GM12872 (cell line): ENCODE results near the gene NAPEPLD.

Source experiments
- CTCF ChIP-seq: IDR thresholded peaks from 3 replicates; pipeline ENCODE4 v1.5.1; 2011; ENCODE audit warnings: low read depth, mild to moderate bottlenecking, low read length, moderate library complexity; ENCODE audit not compliant: insufficient read depth

Gene NAPEPLD

GRCh38 chr7:103117465-103117864, 31.4 kb downstream of the NAPEPLD start:
- TF ChIP-seq CTCF: no peak

DNA sequence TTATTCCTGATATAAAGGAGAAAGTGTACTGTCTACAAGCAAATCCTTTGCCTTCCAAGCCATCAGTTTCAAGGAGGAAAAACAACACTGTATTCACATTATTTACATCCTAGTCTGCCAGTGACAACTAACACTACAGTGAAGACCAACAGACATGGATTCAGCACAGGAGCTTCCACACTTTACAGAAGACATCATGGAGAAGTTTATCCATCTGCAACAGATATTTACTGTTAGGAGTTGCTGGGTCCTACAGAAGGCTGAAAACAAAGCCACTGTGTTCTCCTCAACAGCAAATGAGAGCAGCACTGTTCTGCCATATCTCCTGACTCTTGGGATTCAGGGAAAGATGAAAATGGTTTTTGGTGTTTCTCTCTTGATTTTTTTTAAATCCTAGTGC, 31.9 kb downstream of the NAPEPLD start:
- no peak for TF ChIP-seq CTCF

GRCh38 chr7:103116511-103116910, 32.4 kb downstream of the NAPEPLD start:
- no peak for TF ChIP-seq CTCF

GRCh38 chr7:103115771-103116170, 33.1 kb downstream of the NAPEPLD start:
- no peak for TF ChIP-seq CTCF

- no peak for TF ChIP-seq CTCF
These were observed 34.3 kb downstream of the NAPEPLD start for GRCh38 chr7:103114576-103115008.

GRCh38 chr7:103113164-103113563, 35.7 kb downstream of the NAPEPLD start:
- no peak for TF ChIP-seq CTCF

DNA sequence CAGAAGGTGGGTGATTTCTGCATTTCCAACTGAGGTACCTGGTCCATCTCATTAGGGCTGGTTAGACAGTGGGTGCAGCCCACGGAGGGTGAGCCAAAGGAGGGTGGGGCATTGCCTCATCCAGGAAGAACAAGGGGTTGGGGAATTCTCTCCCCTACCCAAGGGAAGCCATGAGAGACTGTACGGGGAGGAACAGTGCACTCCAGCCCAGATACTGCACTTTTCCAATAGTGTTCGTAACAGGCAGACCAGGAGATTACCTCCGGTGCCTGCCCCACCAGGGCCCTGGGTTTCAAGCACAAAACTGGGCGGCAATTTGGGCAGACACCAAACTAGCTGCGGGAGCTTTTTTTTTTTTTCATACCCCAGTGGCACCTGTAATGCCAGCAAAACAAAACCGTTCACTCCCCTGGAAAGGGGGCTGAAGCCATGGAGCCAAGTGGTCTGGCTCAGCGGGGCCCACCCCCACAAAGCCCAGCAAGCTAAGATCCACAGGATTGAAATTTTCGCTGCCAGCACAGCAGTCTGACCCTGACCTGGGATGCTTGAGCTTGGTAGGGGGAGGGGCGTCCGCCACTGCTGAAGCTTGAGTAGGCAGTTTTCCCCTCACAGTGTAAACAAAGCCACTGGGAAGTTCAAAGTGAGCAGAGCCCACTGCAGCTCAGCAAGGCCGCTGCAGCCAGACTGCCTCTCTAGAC, 42.7 kb downstream of the NAPEPLD start:
- TF ChIP-seq CTCF: no peak

DNA sequence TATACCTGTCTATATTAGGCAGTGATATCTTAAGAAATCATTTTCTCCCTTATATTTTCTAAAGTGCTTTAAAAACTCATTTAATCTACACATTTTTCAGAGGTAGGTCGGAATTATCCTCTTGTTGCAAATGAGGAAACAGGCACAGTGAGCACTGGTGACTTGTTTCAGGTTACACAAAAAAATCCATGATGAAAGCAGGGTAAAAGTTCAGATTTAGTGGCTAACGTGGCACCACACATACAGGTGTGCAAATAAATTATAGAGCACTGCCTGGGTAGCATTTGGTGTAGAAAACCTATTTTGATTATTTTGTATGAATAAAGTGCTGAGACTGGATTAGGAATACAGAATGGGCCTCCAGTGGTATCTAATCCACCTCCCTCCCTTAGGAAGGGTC, 47.4 kb downstream of the NAPEPLD start:
- no peak for TF ChIP-seq CTCF
